ENCODE measurements around the gene NFKBIL1. TPM values are rescaled to one million over a fixed set of nuclear protein-coding genes. Genes with fewer than 3 reads are reported as not detected.

NFKBIL1 gene
- total and polyA plus RNA-seq, 9 of the 15 experiments (the other 6 are each of a cell fraction or from before 2014, with no cell fraction given), result 0.49 to 33.1 (median 7.6) TPM

DNA sequence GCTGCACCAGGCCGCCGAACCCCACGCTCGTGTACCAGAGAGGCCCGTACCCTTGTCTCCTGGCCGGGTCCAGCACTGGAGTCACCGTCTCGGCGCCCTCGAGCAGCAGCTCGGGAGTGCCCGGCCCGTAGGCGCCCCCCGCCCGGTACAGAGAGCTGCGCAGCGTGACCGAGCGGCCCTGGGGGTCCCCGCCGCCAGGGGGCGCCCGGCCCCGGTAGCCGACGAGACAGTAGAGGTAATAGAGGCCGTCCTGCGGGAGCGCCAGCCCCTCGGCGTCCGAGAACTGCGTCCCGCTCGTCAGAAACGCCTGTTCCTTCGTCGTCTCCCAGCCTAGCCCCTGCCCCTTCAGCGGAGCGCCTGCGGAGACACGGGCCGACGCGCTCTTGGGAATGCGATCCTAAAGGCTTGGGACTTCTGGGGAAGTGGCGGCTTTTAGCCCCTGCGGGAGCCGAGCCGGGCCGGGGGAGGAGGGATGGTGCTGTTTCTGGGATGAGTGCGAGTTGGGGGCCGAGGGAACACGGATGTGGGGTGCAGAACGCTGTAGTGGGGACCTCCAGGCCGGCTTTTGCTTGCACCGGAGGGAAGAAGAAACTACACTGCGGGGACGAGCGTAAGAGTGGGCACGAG is 33.5 kb downstream of the NFKBIL1 start (continued):
- no peak for TF ChIP-seq SPI1 (IDR thresholded peaks at IDR 0.05; ENCODE audit: borderline replicate concordance, low read depth, low read length)
- TF ChIP-seq ZNF696 (CRISPR knock-in tag; conservative IDR thresholded peaks at IDR 0.05), result no peak
- no peak for TF ChIP-seq ZNF785 (CRISPR knock-in tag; IDR thresholded peaks at IDR 0.05)
- no peak for TF ChIP-seq KAT2B (IDR thresholded peaks at IDR 0.05; ENCODE audit: low read depth, low read length)
- no peak for TF ChIP-seq CEBPB (tag; IDR thresholded peaks at IDR 0.05)
- no peak; the same call in 1 of the 2 replicates for TF ChIP-seq FOXK1 (CRISPR knock-in tag; IDR thresholded peaks at IDR 0.05; ENCODE audit: borderline replicate concordance)
- TF ChIP-seq COPS2 (conservative IDR thresholded peaks at IDR 0.05), result no peak
- no peak for TF ChIP-seq ELF2 (CRISPR knock-in tag; IDR thresholded peaks at IDR 0.05)
- TF ChIP-seq, protein P1, sequence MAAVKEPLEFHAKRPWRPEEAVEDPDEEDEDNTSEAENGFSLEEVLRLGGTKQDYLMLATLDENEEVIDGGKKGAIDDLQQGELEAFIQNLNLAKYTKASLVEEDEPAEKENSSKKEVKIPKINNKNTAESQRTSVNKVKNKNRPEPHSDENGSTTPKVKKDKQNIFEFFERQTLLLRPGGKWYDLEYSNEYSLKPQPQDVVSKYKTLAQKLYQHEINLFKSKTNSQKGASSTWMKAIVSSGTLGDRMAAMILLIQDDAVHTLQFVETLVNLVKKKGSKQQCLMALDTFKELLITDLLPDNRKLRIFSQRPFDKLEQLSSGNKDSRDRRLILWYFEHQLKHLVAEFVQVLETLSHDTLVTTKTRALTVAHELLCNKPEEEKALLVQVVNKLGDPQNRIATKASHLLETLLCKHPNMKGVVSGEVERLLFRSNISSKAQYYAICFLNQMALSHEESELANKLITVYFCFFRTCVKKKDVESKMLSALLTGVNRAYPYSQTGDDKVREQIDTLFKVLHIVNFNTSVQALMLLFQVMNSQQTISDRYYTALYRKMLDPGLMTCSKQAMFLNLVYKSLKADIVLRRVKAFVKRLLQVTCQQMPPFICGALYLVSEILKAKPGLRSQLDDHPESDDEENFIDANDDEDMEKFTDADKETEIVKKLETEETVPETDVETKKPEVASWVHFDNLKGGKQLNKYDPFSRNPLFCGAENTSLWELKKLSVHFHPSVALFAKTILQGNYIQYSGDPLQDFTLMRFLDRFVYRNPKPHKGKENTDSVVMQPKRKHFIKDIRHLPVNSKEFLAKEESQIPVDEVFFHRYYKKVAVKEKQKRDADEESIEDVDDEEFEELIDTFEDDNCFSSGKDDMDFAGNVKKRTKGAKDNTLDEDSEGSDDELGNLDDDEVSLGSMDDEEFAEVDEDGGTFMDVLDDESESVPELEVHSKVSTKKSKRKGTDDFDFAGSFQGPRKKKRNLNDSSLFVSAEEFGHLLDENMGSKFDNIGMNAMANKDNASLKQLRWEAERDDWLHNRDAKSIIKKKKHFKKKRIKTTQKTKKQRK (IDR thresholded peaks at IDR 0.05; ENCODE audit: borderline replicate concordance, low read depth, low read length), result no peak
- TF ChIP-seq SREBF2 (CRISPR knock-in tag; IDR thresholded peaks at IDR 0.05), result no peak
- TF ChIP-seq, protein P2, sequence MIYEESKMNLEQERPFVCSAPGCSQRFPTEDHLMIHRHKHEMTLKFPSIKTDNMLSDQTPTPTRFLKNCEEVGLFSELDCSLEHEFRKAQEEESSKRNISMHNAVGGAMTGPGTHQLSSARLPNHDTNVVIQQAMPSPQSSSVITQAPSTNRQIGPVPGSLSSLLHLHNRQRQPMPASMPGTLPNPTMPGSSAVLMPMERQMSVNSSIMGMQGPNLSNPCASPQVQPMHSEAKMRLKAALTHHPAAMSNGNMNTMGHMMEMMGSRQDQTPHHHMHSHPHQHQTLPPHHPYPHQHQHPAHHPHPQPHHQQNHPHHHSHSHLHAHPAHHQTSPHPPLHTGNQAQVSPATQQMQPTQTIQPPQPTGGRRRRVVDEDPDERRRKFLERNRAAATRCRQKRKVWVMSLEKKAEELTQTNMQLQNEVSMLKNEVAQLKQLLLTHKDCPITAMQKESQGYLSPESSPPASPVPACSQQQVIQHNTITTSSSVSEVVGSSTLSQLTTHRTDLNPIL (CRISPR knock-in tag; IDR thresholded peaks at IDR 0.05), result no peak
- TF ChIP-seq HNRNPL (IDR thresholded peaks at IDR 0.05; ENCODE audit: low read depth, low read length), result 0 out of 2 replicates have a peak, but pooled peaks have one; percentile 37
- TF ChIP-seq, protein P3, sequence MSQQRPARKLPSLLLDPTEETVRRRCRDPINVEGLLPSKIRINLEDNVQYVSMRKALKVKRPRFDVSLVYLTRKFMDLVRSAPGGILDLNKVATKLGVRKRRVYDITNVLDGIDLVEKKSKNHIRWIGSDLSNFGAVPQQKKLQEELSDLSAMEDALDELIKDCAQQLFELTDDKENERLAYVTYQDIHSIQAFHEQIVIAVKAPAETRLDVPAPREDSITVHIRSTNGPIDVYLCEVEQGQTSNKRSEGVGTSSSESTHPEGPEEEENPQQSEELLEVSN (IDR thresholded peaks at IDR 0.05; ENCODE audit: borderline replicate concordance in 1 of 2, extremely low read depth in 1 of 2, insufficient read depth in 1 of 2, insufficient read length in 1 of 2, low read depth in 1 of 2, low read length in 1 of 2, poor library complexity in 1 of 2, severe bottlenecking in 1 of 2), result peak; percentile 78 to 91
- no peak; the same call in 1 of the 2 replicates for TF ChIP-seq ZBED1 (IDR thresholded peaks at IDR 0.05)
- no peak for TF ChIP-seq ZNF766 (CRISPR knock-in tag; conservative IDR thresholded peaks at IDR 0.05)
- TF ChIP-seq TCF7L2 (IDR thresholded peaks at IDR 0.05; ENCODE audit: low read depth, low read length), result no peak
- TF ChIP-seq ZNF79 (CRISPR knock-in tag; IDR thresholded peaks at IDR 0.05; ENCODE audit: low read depth), result no peak
- TF ChIP-seq ZNF165 (CRISPR knock-in tag; IDR thresholded peaks at IDR 0.05; ENCODE audit: borderline replicate concordance), result no peak
- TF ChIP-seq CBX5 (IDR thresholded peaks at IDR 0.05; ENCODE audit: borderline replicate concordance, low read depth), result peak; percentile 28; the same call in 1 of the 2 replicates
- TF ChIP-seq NR2C1 (IDR thresholded peaks at IDR 0.05), result no peak
- TF ChIP-seq NR2C1 (tag; IDR thresholded peaks at IDR 0.05), result no peak
- TF ChIP-seq ZNF408 (CRISPR knock-in tag; IDR thresholded peaks at IDR 0.05; ENCODE audit: low read depth), result no peak
- no peak for TF ChIP-seq GABPA (tag; conservative IDR thresholded peaks at IDR 0.05; ENCODE audit: low read depth)
- TF ChIP-seq TSC22D4 (tag; IDR thresholded peaks at IDR 0.05), result no peak
- TF ChIP-seq PHF8 (IDR thresholded peaks at IDR 0.05; ENCODE audit: borderline replicate concordance, low read length), result peak; percentile 86; the same call in 1 of the 2 replicates
